Activated T-helper 17 cell treated with anti-CD3 and anti-CD28 coated beads, Interleukin-2, amount 50 U/mL, for 72 hours (primary cell): ENCODE data around the gene MFSD2B. TPM values are rescaled to one million over a fixed set of nuclear protein-coding genes. Genes with fewer than 3 reads are reported as not detected.
"Not testable (repeated sequence)": the region's sequence is repeated elsewhere in the genome, so short reads cannot be mapped to it uniquely, and the experiment has no call there.

Experiments used
- ATAC-seq: fragments of 150-1000 bp; cut with Tn5 transposase; replicated peaks from 2 replicates; pipeline ENCODE4 v1.10.0; 2021; ENCODE audit warnings: mild to moderate bottlenecking, moderate library complexity
- H3K27ac Mint-ChIP-seq: one replicate; pipeline ENCODE4 v1.8.0; 2022; ENCODE audit warnings: mixed read lengths
- H3K27me3 Mint-ChIP-seq: one replicate; pipeline ENCODE4 v1.8.0; 2022; ENCODE audit warnings: mixed read lengths
- H3K36me3 Mint-ChIP-seq: one replicate; pipeline ENCODE4 v1.8.0; 2022; ENCODE audit warnings: low read depth, mild to moderate bottlenecking, mixed read lengths
- H3K4me1 Mint-ChIP-seq: one replicate; pipeline ENCODE4 v1.8.0; 2022; ENCODE audit warnings: mixed read lengths
- H3K4me3 Mint-ChIP-seq: one replicate; pipeline ENCODE4 v1.8.0; 2022; ENCODE audit warnings: mild to moderate bottlenecking, mixed read lengths
- H3K9me3 Mint-ChIP-seq: one replicate; pipeline ENCODE4 v1.8.0; 2022; ENCODE audit warnings: mixed read lengths
- total RNA-seq, 2 donors: library from RNA; stranded (reverse); gene quantifications; one replicate each; pipeline ENCODE4 v1.2.3, GENCODE V29; 2022

MFSD2B gene
- total RNA-seq, 2 donors from 2014 or later, result not detected

DNA sequence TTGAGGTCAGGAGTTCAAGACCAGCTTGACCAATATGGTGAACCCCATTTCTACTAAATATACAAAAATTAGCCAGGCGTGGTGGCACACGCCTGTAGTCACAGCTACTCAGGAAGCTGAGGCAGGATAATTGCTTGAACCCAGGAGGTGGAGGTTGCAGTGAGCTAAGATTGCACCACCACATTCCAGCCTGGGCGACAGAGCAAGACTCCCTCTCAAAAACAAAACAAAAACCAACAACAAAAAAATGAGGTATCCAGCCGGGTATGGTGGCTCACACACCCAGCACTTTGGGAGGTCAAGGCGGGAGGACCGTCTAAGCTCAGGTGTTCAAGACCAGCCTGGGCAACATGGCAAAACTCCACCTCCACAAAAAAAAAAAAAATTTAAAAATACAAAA is 5.0 kb downstream of the MFSD2B start:
- not testable (repeated sequence) for H3K4me1 Mint-ChIP-seq, H3K9me3 Mint-ChIP-seq, H3K27ac Mint-ChIP-seq, ATAC-seq, H3K36me3 Mint-ChIP-seq, H3K4me3 Mint-ChIP-seq
- H3K27me3 Mint-ChIP-seq, result peaks cover 13% of the 10 kb centered on the region

GRCh38 chr2:24015562-24016375 is 5.9 kb downstream of the MFSD2B start:
- H3K4me1 Mint-ChIP-seq, result no peaks in the 10 kb centered on the region
- no peaks in the 10 kb centered on the region for H3K36me3 Mint-ChIP-seq
- no peak overlapping the region for H3K4me3 Mint-ChIP-seq
- H3K27me3 Mint-ChIP-seq, result peaks cover 13% of the 10 kb centered on the region
- H3K27ac Mint-ChIP-seq, result no peak overlapping the region
- H3K9me3 Mint-ChIP-seq, result no peaks in the 10 kb centered on the region
- ATAC-seq, result no peak

DNA sequence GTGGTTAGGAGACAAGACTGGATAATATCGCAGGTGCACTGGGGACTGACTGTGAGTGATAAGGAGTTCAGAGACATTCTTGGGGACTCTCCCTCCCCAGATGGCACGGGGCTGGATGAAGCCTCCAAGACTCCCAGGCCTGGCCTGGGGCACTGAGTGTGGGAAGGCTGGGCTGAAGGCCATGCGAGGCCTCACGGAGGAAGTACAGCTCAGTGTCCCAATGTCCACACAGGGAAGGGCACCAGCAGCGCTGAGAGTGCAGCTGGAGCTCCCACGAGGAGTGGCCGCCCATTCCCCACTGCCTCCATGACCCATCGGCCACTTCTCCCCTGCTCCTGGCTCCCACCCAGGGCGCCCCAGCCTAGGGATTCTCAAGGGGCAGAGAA is 6.5 kb downstream of the MFSD2B start:
- H3K27ac Mint-ChIP-seq, result no peak overlapping the region
- H3K4me1 Mint-ChIP-seq, result no peaks in the 10 kb centered on the region
- H3K36me3 Mint-ChIP-seq, result no peaks in the 10 kb centered on the region
- ATAC-seq, result no peak
- H3K9me3 Mint-ChIP-seq, result no peaks in the 10 kb centered on the region
- no peak overlapping the region for H3K4me3 Mint-ChIP-seq
- peaks cover 11% of the 10 kb centered on the region for H3K27me3 Mint-ChIP-seq

DNA sequence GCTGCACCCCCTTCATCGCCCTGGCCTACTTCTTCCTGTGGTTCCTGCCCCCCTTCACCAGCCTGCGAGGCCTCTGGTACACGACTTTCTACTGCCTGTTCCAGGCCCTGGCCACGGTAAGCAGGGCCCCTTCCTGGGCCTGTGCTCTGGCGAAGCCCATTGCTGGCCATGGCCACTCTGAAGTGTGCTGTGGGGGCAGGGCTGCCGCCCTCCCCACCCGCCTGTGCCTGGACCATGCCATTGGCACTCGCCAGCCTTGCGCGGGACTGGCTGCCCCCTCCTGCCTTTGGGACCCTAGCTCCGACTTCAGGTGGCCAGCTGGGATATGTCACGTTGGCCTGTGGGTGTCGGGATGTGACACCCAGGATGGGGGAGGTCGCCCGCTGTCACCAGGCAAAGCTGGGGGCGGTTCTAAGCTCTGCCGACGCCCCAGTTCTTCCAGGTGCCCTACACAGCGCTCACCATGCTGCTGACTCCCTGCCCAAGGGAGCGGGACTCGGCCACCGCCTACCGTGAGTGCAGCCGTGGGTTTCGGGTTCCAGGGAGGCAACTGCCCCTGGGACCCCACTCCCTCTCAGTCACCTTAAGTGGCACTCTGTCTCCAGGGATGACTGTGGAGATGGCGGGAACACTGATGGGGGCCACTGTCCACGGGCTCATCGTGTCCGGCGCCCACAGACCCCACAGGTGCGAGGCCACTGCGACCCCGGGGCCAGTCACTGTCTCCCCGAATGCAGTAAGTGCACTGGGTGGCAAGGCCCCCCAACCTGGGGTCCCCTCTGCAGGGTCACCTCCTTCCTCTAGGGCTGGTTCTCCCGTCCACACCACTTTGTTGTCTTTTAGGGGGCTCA is 7.2 kb downstream of the MFSD2B start:
- no peak overlapping the region for H3K27ac Mint-ChIP-seq
- H3K9me3 Mint-ChIP-seq, result no peaks in the 10 kb centered on the region
- H3K36me3 Mint-ChIP-seq, result no peaks in the 10 kb centered on the region
- ATAC-seq, result no peak
- no peaks in the 10 kb centered on the region for H3K4me1 Mint-ChIP-seq
- H3K4me3 Mint-ChIP-seq, result no peak overlapping the region
- peaks cover 4% of the 10 kb centered on the region for H3K27me3 Mint-ChIP-seq

DNA sequence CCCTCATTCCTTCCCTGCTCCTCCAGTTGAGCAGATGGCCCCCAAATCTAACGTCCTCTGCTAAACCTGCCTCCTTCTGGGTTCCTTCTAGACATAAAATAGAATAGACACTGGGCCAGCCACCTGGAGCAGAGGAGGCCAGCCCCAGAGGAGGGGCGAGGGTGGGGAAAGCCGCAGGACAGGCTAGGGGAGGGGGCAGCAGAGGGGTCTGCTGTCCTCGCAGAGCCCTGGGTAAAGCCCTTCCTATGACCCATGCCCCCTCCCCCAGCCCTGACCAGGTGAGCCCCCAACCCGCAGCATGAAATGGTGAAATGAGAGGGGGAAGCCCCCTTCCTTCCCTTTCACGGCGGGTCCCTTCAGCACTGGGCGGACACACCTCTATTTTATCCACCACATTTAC is 7.8 kb downstream of the MFSD2B start:
- no peaks in the 10 kb centered on the region for H3K4me1 Mint-ChIP-seq
- H3K36me3 Mint-ChIP-seq, result peaks cover 4% of the 10 kb centered on the region
- H3K9me3 Mint-ChIP-seq, result no peaks in the 10 kb centered on the region
- no peak overlapping the region for H3K27ac Mint-ChIP-seq
- no peak for ATAC-seq
- peaks cover 4% of the 10 kb centered on the region for H3K27me3 Mint-ChIP-seq
- H3K4me3 Mint-ChIP-seq, result no peak overlapping the region

DNA sequence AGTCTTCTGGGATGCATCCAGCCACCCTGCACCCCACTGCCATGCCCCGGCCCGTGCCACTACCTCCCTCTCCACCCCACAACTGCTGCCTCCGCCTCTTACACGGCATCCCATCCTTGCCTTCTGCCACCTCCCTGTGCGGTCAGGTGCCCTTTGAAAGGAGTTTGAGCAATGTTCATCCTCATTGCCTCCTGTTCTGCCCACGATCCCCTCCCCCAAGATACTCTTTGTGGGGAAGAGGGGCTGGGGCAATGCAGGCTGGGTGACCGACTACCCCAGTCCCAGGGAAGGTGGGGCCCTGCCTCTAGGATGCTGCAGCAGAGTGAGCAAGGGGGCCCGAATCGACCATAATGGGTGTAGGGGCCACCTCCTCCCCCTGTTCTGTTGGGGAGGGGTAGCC is 8.4 kb downstream of the MFSD2B start:
- Mint-ChIP-seq H3K36me3 (peaks cover 4% of the 10 kb centered on the region), H3K4me1 (no peaks in the 10 kb centered on the region), H3K27ac (no peak overlapping the region), H3K9me3 (no peaks in the 10 kb centered on the region), H3K27me3 (peaks cover 4% of the 10 kb centered on the region), H3K4me3 (no peak overlapping the region)
- no peak for ATAC-seq

DNA sequence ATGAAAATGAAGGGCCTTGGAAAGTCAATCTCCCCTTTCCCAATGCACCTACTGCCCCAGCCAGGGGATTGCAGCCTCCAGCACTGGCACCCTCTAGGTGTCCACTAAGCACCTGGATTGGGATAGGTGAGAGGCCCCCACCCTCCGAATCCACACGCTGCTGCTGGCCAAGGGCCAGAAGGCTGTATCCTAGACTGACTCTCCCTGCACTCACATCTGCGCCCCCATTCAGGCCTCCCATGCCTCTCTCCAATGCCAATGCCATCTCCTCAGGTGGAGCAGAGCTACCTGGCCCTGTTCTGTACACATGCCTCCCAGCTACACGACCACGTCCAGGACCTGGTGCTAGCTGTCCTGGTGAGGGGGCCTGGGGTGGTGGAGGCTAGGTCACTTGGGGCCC is 9.8 kb downstream of the MFSD2B start:
- no peak overlapping the region for H3K27ac Mint-ChIP-seq
- no peaks in the 10 kb centered on the region for H3K27me3 Mint-ChIP-seq
- no peak overlapping the region for H3K4me3 Mint-ChIP-seq
- no peak for ATAC-seq
- no peaks in the 10 kb centered on the region for H3K4me1 Mint-ChIP-seq
- no peaks in the 10 kb centered on the region for H3K9me3 Mint-ChIP-seq
- H3K36me3 Mint-ChIP-seq, result peaks cover 10% of the 10 kb centered on the region

DNA sequence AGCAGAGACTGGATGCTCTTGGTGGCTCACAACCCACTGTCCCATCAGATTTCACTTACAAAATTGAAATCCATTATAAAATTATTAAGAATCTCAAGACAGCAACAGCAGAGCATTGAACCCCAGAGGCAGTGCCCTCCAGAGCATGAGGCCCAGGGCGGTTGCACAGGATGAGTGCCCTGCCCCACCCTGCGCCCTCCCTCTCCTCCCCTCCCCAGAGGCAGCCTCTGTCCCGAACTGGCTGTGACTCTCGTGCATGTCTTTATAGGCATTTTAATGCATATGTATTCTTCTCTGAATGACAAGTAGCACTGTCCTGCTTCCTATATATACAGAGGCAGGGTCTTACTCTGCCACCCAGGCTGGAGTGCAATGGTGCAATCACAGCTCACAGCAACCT is 10.4 kb downstream of the MFSD2B start:
- no peak for ATAC-seq

GRCh38 chr2:24021122-24021998 is 11.5 kb downstream of the MFSD2B start:
- Mint-ChIP-seq H3K27me3 (no peaks in the 10 kb centered on the region), H3K4me1 (no peaks in the 10 kb centered on the region), H3K36me3 (peaks cover 17% of the 10 kb centered on the region), H3K9me3 (no peaks in the 10 kb centered on the region), H3K27ac (no peak overlapping the region), H3K4me3 (no peak overlapping the region)
- ATAC-seq, result peak; percentile 62

More for the DNA sequence above, 10.4 kb downstream of the MFSD2B start:
- H3K4me1 Mint-ChIP-seq, result no peaks in the 10 kb centered on the region
- peaks cover 13% of the 10 kb centered on the region for H3K36me3 Mint-ChIP-seq
- no peak overlapping the region for H3K4me3 Mint-ChIP-seq
- no peaks in the 10 kb centered on the region for H3K27me3 Mint-ChIP-seq
- no peak overlapping the region for H3K27ac Mint-ChIP-seq
- no peaks in the 10 kb centered on the region for H3K9me3 Mint-ChIP-seq

- no peak for ATAC-seq
- no peak overlapping the region for H3K27ac Mint-ChIP-seq
- H3K36me3 Mint-ChIP-seq, result peaks cover 27% of the 10 kb centered on the region
- H3K4me1 Mint-ChIP-seq, result no peaks in the 10 kb centered on the region
- no peak overlapping the region for H3K4me3 Mint-ChIP-seq
- no peaks in the 10 kb centered on the region for H3K27me3 Mint-ChIP-seq
- H3K9me3 Mint-ChIP-seq, result no peaks in the 10 kb centered on the region
These were observed 12.6 kb downstream of the MFSD2B start for GRCh38 chr2:24022324-24022974.

DNA sequence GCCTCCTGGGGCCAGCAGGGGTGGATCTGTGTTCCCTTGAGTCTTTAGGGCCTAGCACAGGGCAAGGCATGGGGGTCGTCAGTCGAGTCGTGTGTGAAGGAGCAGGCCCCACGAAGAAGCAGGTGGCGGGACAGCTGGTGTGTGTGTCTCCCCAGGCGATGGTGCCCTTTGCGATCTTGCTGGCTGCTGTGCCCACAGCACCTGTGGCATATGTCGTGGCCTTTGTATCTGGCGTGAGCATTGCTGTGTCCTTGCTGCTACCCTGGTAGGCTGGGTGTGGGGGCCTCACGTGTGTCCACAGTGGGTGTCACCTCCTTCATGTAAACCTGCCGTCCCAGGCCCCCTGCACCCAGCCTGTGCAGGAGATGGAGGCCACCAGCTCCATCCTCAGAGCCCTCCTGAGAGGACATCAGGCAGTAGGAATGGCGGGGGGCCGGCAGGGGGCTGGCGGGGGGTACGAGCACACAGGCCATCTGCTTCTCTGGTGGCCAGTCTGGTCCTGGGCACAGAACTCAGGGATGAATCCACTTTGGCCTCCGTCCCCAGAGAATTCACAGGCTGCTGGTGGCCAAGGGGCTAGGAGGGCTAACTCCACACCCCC is 13.2 kb downstream of the MFSD2B start:
- no peak for ATAC-seq
- Mint-ChIP-seq H3K9me3 (no peaks in the 10 kb centered on the region), H3K4me1 (no peaks in the 10 kb centered on the region), H3K27ac (no peak overlapping the region), H3K36me3 (peaks cover 33% of the 10 kb centered on the region), H3K27me3 (no peaks in the 10 kb centered on the region), H3K4me3 (no peak overlapping the region)

GRCh38 chr2:24024018-24024417 is 14.1 kb downstream of the MFSD2B start:
- Mint-ChIP-seq H3K4me3 (no peak overlapping the region), H3K4me1 (no peaks in the 10 kb centered on the region), H3K27me3 (no peaks in the 10 kb centered on the region), H3K36me3 (peaks cover 43% of the 10 kb centered on the region), H3K9me3 (no peaks in the 10 kb centered on the region), H3K27ac (no peak overlapping the region)
- no peak for ATAC-seq

GRCh38 chr2:24024996-24025663 is 15.2 kb downstream of the MFSD2B start:
- no peak for ATAC-seq
- Mint-ChIP-seq H3K27me3 (no peaks in the 10 kb centered on the region), H3K4me1 (no peaks in the 10 kb centered on the region), H3K4me3 (no peak overlapping the region), H3K36me3 (peaks cover 54% of the 10 kb centered on the region), H3K27ac (no peak overlapping the region), H3K9me3 (no peaks in the 10 kb centered on the region)
